GM19328 (cell line): ENCODE data around the gene TLE7.

Source experiments
- ATAC-seq: cut with Tn5 transposase; IDR thresholded peaks from one replicate; pipeline ENCODE4 v1.9.1; 2021; ENCODE audit warnings: mild to moderate bottlenecking, moderate library complexity; ENCODE audit not compliant: unreplicated experiment

Gene TLE7

GRCh38 chr16:71449020-71449419 is 7.2 kb upstream of the TLE7 start:
- ATAC-seq = no peak

DNA sequence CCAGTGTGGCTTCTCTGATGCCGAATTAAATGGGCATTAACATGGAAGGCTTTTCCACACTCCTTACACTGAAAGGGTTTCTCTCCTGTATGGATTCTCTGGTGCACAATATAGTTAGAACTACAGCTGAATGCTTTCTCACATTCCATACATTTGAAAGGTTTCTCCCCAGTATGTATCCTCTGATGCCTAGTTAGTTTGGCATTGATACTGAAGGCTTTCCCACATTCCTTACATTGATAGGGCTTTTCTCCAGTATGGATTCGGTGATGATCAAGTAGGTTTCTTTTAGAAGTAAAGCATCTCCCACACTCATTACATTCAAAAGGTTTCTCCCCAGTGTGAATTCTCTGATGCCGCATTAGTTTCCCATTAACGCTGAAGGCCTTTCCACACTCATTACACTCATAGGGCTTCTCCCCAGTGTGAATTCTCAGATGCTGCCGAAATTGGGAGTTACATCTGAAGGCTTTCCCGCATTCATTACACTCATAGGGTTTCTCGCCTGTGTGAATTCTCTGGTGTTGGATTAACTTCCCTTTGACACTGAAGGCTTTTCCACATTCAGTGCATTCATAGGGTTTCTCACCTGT is 6.5 kb upstream of the TLE7 start:
- ATAC-seq = no peak

DNA sequence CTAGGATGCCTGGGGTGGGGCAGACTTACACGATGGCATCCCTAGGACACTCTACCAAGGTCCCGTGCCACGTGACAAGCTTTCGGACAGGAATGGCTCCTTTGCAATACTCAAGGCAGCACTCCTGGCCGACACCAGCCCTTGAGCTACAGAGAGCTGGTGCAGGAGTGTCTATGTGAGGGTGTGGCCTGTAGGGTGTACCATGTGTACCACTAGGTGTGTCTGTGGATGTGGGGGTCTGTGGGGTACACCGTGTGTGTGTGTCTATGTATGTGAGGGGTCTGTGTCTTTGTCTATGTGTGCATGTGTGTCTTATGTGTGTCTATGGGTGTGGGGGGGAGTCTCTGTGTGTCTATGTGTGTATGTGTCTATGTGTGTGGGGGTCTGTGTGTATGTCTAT is 1.9 kb upstream of the TLE7 start:
- no peak for ATAC-seq

GRCh38 chr16:71441348-71442050 is 355 bp downstream of the TLE7 start:
- ATAC-seq = no peak

- no peak for ATAC-seq
Observed at GRCh38 chr16:71440669-71441347, 1.0 kb downstream of the TLE7 start.

DNA sequence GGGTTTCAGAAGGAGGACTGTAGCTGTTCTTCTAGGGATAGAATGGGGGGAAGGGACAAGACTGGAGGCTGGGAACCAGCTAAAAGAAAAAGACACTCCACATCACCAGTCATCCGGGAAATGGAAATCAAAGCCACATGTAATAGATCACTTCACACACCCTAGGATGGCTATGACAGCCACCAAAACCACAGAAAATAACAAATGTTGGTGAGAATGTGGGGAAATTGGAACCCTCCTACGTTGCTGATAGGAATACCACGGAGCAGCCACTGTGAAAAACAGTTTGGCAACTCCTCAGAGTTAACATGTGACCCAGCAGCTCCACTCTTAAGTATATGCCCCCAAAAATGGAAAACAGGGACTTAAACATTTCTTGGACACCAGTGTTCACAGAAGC is 2.3 kb downstream of the TLE7 start:
- ATAC-seq = no peak

DNA sequence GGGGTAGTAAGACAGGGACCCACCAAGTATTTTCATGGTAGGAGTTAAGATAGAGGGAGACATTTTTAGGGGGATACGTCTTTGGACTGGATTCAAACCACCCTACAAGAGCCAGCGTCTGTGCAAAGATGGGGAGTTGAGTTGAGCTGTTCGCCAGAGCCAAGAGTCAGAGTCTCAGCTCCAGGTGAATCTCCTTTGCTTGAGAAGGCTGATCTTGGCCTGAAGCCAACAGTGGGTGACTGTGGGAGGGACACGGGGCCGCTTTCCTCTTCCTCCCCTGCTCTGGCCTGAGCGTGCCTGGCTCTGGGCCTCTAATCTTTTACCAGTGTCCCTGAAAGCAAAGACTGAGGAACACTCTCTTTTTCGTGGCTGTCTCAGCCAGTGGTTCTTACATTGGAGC is 5.4 kb downstream of the TLE7 start:
- no peak for ATAC-seq

DNA sequence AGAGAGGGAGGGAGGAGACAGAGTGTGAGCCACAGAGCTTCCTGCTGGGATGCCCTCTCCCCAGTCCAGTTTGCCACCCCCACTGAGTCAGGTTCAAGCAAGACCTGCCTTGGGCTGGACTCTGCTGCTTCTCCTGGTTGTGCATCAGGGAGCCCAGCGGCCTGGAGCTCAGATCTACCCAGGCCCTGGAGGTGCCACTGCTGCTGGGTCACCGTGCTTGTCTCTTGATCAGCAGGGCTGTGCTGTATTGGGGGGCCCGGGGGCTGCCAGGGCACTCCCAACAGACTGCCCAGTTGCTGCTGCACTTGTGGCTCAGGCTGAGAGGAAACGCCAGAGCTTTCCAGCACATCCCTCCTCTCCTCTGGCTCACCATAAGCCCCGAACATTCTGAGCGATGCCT is 8.9 kb downstream of the TLE7 start:
- no peak for ATAC-seq

GRCh38 chr16:71431991-71432390 is 9.9 kb downstream of the TLE7 start:
- no peak for ATAC-seq

GRCh38 chr16:71431176-71431575 is 10.7 kb downstream of the TLE7 start:
- no peak for ATAC-seq

- ATAC-seq = no peak
Observed at GRCh38 chr16:71430744-71431143, 11.1 kb downstream of the TLE7 start.

DNA sequence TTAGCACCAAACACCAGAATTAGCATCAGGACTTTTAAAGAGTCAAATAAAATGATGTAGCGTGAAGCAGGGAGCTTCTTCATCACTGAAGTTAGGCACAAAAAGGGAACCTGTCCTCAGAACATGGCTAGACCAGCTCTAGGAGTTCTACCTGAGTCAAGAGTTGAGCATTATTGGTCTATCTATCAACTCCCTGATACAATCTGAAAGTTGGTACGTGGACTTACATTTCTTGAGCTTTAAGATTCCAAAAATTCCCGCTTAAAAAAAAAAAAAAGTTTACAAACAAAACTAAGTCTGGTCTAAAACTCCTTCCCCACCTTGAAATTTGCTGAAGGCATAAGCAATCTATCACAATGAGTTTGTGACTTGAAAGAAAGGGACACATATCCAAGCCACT is 12.3 kb downstream of the TLE7 start:
- no peak for ATAC-seq

DNA sequence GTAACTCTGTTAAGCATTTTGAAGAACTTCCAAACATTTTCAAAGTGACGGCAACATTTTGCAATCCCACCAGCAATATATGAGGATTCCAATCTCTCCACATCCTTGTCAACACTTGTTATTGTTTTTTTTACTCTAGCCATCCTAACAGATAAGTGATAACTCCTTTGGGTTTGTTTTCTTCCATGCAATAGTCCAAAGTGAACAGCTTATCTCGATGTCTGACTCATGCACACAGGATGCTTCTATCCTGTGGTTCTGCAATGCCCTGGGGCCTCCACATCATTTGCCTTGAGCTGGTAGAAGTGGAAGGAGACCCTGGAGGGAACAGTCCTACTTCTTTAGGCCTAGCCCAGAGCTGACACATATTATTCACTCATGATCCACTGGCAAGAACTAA is 13.0 kb downstream of the TLE7 start:
- no peak for ATAC-seq

DNA sequence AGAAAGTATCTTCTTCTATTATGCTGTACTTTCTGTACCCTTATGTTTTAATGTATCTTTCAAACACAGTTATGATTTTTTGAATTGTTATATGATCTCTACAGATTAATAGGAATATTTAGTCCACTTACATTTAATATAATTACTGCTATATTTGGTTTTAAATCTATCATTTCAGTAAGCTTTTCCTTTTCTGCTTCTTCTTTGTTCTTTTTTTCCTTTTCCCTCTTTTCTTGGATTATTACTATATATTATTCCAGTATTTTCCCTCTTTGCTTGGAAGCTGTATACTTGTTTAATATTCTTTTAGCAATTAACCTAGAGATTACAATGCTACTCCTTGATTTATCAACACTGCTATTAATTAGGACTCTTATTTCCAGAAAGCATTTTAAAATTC is 13.5 kb downstream of the TLE7 start:
- no peak for ATAC-seq

GRCh38 chr16:71426880-71427615 is 14.8 kb downstream of the TLE7 start:
- ATAC-seq = no peak

DNA sequence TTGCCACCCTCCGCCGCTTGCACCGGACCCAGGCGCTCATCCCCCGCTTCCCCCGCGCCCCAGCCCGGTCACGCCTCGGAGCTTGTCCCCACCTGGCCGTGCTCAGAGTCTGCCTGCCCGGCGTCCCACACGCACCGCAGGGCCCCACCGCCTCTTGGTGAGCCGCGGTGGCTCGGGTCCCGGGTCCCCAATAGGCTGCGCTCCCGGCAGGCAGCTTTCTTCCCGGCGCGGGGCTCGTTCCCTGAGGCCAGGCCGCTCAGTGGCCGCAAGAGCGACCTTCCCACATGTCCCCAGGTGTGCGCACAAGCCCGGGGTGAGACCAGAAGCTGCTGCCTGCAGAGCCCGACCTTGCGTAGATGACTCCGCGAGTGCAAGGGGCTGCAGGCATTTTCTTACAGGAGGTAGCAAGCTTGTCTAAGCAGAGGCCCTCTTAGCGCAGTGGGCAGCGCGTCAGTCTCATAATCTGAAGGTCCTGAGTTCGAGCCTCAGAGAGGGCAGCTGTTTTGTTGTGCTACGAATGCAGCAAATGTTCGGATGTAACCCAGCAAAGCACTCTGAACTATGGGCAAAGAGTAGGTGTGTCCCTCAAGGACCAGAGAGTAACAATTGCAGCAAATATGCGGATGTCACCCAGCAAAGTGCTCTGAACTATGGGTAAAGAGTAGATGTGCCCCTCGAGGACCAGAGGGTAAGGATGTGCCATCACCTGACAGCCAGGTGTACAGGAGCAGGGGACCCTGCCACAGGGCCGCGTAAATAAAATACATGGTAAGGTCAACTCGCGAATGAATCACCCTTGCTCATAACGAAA is 15.6 kb downstream of the TLE7 start:
- no peak for ATAC-seq

- no peak for ATAC-seq
Observed at GRCh38 chr16:71425746-71426068, 16.1 kb downstream of the TLE7 start.

DNA sequence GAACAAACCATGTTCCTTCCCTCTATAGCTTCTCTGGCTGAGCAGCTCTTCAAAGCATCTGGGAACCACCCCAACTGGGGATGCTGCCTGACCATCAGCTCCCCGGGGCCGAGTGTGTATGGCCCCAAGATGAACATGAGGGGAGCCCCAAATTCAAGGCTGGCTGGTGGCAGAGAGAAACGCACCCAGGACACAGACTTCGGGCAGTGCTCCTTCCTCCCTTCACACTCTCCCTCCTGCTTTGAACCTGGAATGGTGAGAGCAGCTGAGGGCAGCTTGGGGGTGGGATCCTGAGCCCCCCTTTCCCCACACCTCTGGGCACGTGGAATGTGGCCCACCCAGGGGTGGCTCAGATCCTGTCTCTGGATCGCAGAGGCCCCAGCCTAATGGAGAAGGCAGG is 17.2 kb downstream of the TLE7 start:
- ATAC-seq = no peak

DNA sequence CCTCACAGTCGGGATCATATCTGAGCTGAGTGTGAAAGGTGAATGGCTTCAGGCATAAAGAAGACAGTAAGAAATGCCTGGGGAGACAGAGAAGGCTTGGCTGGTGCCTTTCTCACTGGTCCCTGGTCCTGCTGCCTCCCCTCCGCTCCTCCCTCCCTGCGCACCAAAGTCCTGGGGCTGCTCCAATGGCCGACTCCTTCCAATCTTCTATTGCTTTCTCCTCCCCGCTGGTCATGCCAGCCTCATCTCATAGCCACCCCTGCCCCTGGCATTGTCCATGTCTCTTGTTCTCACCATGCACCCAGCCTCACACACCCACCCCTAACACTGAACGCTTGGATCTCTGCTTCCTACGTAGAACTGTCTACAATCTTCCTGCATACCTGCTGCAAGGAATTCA is 18.0 kb downstream of the TLE7 start:
- no peak for ATAC-seq

- ATAC-seq = no peak
Observed at GRCh38 chr16:71423016-71423415, 18.8 kb downstream of the TLE7 start.

- no peak for ATAC-seq
Observed at GRCh38 chr16:71421911-71422310, 19.9 kb downstream of the TLE7 start.
